K562 (cell line): ENCODE data around the gene AGT. TPM values are rescaled to one million over a fixed set of nuclear protein-coding genes. Genes with fewer than 3 reads are reported as not detected.

Experiments used
- ATAC-seq: fragments of 200-7000 bp; cut with Tn5 transposase; 3 replicates; pipeline ENCODE4 v1.9.1; 2020; ENCODE audit warnings: moderate library complexity
- BruUV-seq: library from RNA; stranded (reverse); fragments of 400-500 nt; replicated peaks from 2 replicates; lab custom pipeline; 2021; lab: Mats Ljungman, UMichigan
- CTCF ChIA-PET: fragments of 300-600 bp; formaldehyde crosslinking; extraction: SDS; loops from one replicate; lab custom pipeline; 2021; ENCODE audit warnings: low intra/inter-chr PET ratio; lab: Yijun Ruan, JAX
- POLR2A ChIA-PET: fragments of 300-600, 350-650 bp; sonication (Branson Sonifier 250); formaldehyde crosslinking; extraction: SDS; loops from one replicate; lab custom pipeline; 2021; ENCODE audit warnings: antibody characterized with exemption, inconsistent platforms; lab: Yijun Ruan, JAX
- DNase-seq, 4 experiments: peaks; one replicate each; pipeline versions ENCODE4 v3.0.0 to v3.0.0-alpha.2; 2011 to 2018; ENCODE audit warnings: low spot score in 3 of 4, mixed read lengths in 3 of 4; ENCODE audit errors: extremely low read depth in 1 of 4
- FAIRE-seq: peaks from 2 replicates; lab custom pipeline; 2011; peaks lifted over from hg19 to GRCh38; lab: Jason Lieb, UNC
- H2AFZ ChIP-seq: 2 replicates; pipeline ENCODE4 v1.6.0; 2011; ENCODE audit warnings: low read depth, low read length, control low read depth, inconsistent platforms
- H3K27ac ChIP-seq: fragments of 200-600 bp; 3 replicates; pipeline ENCODE4 v1.8.0; 2011; ENCODE audit warnings: low read depth, mild to moderate bottlenecking, control low read depth, inconsistent platforms, low read length, moderate library complexity, mixed read lengths; ENCODE audit errors: extremely low read depth
- H3K27me3 ChIP-seq, 2 experiments: fragments of 300-600 bp in 1 of 2; 2 replicates in 1 of 2; 3 replicates in 1 of 2; pipeline versions ENCODE4 v1.6.0 to v1.8.0; 2011; ENCODE audit warnings: inconsistent platforms in 2 of 2, low read length in 2 of 2, mild to moderate bottlenecking in 1 of 2, mixed read lengths in 1 of 2, moderate library complexity in 1 of 2; ENCODE audit not compliant: control insufficient read depth in 2 of 2, insufficient read depth in 2 of 2
- H3K36me3 ChIP-seq: fragments of 300-600 bp; 3 replicates; pipeline ENCODE4 v1.8.0; 2011; ENCODE audit warnings: mild to moderate bottlenecking, low read length, inconsistent platforms; ENCODE audit not compliant: control insufficient read depth, insufficient read depth
- H3K4me1 ChIP-seq, 2 experiments: fragments of 200-600 bp in 1 of 2; replicated peaks in 1 of 2; 2 replicates in 1 of 2; 3 replicates in 1 of 2; pipeline versions ENCODE4 v1.5.1 to v1.8.0; 2011; ENCODE audit warnings: inconsistent platforms in 2 of 2, low read length in 2 of 2, mild to moderate bottlenecking in 1 of 2, mixed read lengths in 1 of 2, moderate library complexity in 1 of 2; ENCODE audit not compliant: control insufficient read depth in 2 of 2, insufficient read depth in 2 of 2
- H3K4me2 ChIP-seq: 2 replicates; pipeline ENCODE4 v1.6.1; 2011; ENCODE audit warnings: low read length, control low read depth, inconsistent platforms, mixed read lengths; ENCODE audit not compliant: insufficient read depth
- H3K4me3 ChIP-seq: fragments of 200-600 bp; sonication (generic), shearing (Covaris generic); 2 replicates; pipeline ENCODE4 v1.5.1; 2016; ENCODE audit warnings: control low read depth, inconsistent platforms
- H3K79me2 ChIP-seq: fragments of 200-600 bp; 3 replicates; pipeline ENCODE4 v1.8.0; 2011; ENCODE audit warnings: low read length, inconsistent platforms; ENCODE audit not compliant: control insufficient read depth, insufficient read depth
- H3K9ac ChIP-seq, 2 experiments: 2 replicates each; pipeline versions ENCODE4 v1.6.0 to v1.6.1; 2011; ENCODE audit warnings: low read depth in 2 of 2, low read length in 2 of 2, control low read depth in 1 of 2, inconsistent platforms in 1 of 2, mild to moderate bottlenecking in 1 of 2, mixed read lengths in 1 of 2; ENCODE audit not compliant: insufficient read depth in 1 of 2
- H3K9me1 ChIP-seq: one replicate; pipeline ENCODE4 v1.6.0; 2011; ENCODE audit warnings: inconsistent platforms, mild to moderate bottlenecking, low read length, moderate library complexity; ENCODE audit not compliant: control insufficient read depth, insufficient read depth
- H3K9me3 ChIP-seq: replicated peaks from 2 replicates; pipeline ENCODE4 v1.5.1; 2011; ENCODE audit warnings: low read depth, low read length, inconsistent platforms; ENCODE audit not compliant: control insufficient read depth, insufficient read depth
- H4K20me1 ChIP-seq: replicated peaks from 2 replicates; pipeline ENCODE4 v1.6.1; 2011; ENCODE audit warnings: low read length, inconsistent platforms, mixed read lengths; ENCODE audit not compliant: control insufficient read depth, insufficient read depth
- FIP1L1 ChIP-seq: fragments of 200-400 bp; formaldehyde crosslinking; IDR thresholded peaks from 2 replicates; pipeline ENCODE4 v1.6.1; 2018; ENCODE audit warnings: mild to moderate bottlenecking, low read depth, low read length; ENCODE audit not compliant: poor library complexity, severe bottlenecking
- HDAC1 ChIP-seq, 2 experiments: fragments of 450-650 bp; IDR thresholded peaks; 2 replicates each; pipeline ENCODE4 v1.6.1; 2016 to 2017; ENCODE audit warnings: inconsistent platforms in 1 of 2, mild to moderate bottlenecking in 1 of 2, moderate library complexity in 1 of 2
- KLF10 ChIP-seq: fragments of 250-450 bp; sonication (Bioruptor Pico); IDR thresholded peaks from 2 replicates; pipeline ENCODE4 v1.6.1; 2021; ENCODE audit warnings: matching md5 sums
- NCOA4 ChIP-seq: fragments of 450-650 bp; IDR thresholded peaks from 2 replicates; pipeline ENCODE4 v1.6.1; 2018; ENCODE audit warnings: mild to moderate bottlenecking; ENCODE audit not compliant: partially characterized antibody
- RCOR1 ChIP-seq, 2 experiments: IDR thresholded peaks; 2 replicates each; pipeline ENCODE4 v1.6.1; 2012; ENCODE audit warnings: low read depth in 2 of 2, low read length in 2 of 2, borderline replicate concordance in 1 of 2, improper control_type of control experiment in 1 of 2
- TEAD2 ChIP-seq: fragments of 450-650 bp; IDR thresholded peaks from 2 replicates; pipeline ENCODE4 v1.6.1; 2016; ENCODE audit warnings: missing genetic modification characterization, control low read depth, missing compliant biosample characterization
- ZC3H4 ChIP-seq: sonication (generic); formaldehyde crosslinking; IDR thresholded peaks from 2 replicates; pipeline ENCODE4 v1.9.0; 2021; ENCODE audit warnings: missing genetic modification reagents, borderline replicate concordance
- ZFP36 ChIP-seq: fragments of 150-350 bp; IDR thresholded peaks from 2 replicates; pipeline ENCODE4 v1.6.1; 2018; ENCODE audit warnings: low read length, low read depth; ENCODE audit not compliant: partially characterized antibody
- ZFPM2 ChIP-seq: fragments of 250-450 bp; sonication (Bioruptor Pico); IDR thresholded peaks from 2 replicates; pipeline ENCODE4 v1.5.1; 2022; ENCODE audit warnings: mild to moderate bottlenecking
- ZNF77 ChIP-seq: fragments of 250-450 bp; sonication (Bioruptor Pico); IDR thresholded peaks from 2 replicates; pipeline ENCODE4 v1.5.0; 2020
- WGBS: fragments of 100-300 bp; shearing (Covaris generic); methylation state at CpG from one replicate; pipeline ENCODE4 v1.1.6; 2016; ENCODE audit warnings: low coverage, mixed read lengths; ENCODE audit not compliant: insufficient coverage; ENCODE audit errors: missing lambda C conversion rate; 5-methylcytosine and 5-hydroxymethylcytosine counted together
- in situ Hi-C: fragments of 300-500 bp; cut with MboI; formaldehyde crosslinking; loops from 4 replicates; pipeline ENCODE4 v1.15.0; 2018; ENCODE audit warnings: inconsistent platforms, mixed read lengths
- intact Hi-C: fragments of 100-400 bp; cut with micrococcal nuclease; formaldehyde crosslinking; loops from 2 replicates; pipeline ENCODE4 v1.14.2; 2022
- polyA plus RNA-seq, 8 experiments: library from polyadenylated mRNA; depleted of rRNA in 4 of 8; stranded (reverse) in 5 of 8; unstranded in 3 of 8; fragments of >200 nt; fragmentation: Nextera tagmentation in 2 of 8; fragmentation: Illumina TruSeq in 1 of 8; extraction: Ambion mirVana in 2 of 8; extraction: Trizol in 1 of 8; gene quantifications; 2 replicates each; pipeline versions ENCODE4 v1.2.1 to v1.2.3, GENCODE V29; 2011 to 2014; ENCODE audit warnings: inconsistent platforms in 1 of 8, missing spikeins in 1 of 8
- total RNA-seq, 7 experiments: library from RNA; depleted of rRNA in 6 of 7; stranded (reverse); fragments of >200 nt in 6 of 7; fragmentation: Illumina TruSeq in 2 of 7; extraction: Trizol in 2 of 7; gene quantifications; 2 replicates each; pipeline versions ENCODE4 v1.2.1 to v1.2.3, GENCODE V29; 2011 to 2021; ENCODE audit warnings: low replicate concordance in 1 of 7
- TF ChIP-seq, protein P1 (sequence below): fragments of 250-450 bp; sonication (Bioruptor Pico); IDR thresholded peaks from 2 replicates; pipeline ENCODE4 v1.8.0; 2021; ENCODE audit warnings: moderate library complexity, mild to moderate bottlenecking, inconsistent platforms
- TF ChIP-seq, protein P2 (sequence below): fragments of 450-650 bp; IDR thresholded peaks from 2 replicates; pipeline ENCODE4 v1.6.1; 2017; ENCODE audit warnings: antibody characterized with exemption

The AGT gene
- total and polyA plus RNA-seq, 9 of the 15 experiments (the other 6 are each of a cell fraction or from before 2014, with no cell fraction given) = 0.40 TPM; not detected in 8

DNA sequence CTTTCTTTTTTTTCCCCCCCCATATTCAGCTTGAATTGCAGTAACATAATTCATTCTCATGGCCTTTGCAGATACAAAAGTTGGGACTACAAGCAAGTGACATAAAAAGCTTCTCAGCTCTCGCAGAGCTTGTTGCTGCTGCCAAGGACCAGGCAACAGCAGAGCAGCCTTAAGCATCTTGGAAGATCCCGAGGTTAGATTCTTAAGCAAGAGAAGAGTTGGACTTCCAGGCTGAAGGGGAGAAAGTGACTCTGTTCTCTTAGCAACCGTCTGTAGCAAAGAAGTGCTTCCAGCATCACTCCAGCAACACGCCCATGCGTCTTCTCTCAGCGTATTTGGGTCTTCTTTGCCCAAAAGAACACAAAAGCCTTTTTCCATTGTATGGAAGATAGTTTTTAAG, 20.7 kb downstream of the AGT start:
- Histone ChIP-seq H4K20me1 (0 out of 2 replicates have a peak, but pooled peaks cover 9% of the 10 kb centered on the region), H3K27me3 (peaks cover 2 to 15% of the 10 kb centered on the region in 2 experiments; a peak in 4 of 5 replicates), H3K4me3 (no peak overlapping the region), H3K27ac (no peak overlapping the region), H2AFZ (no peak overlapping the region), H3K4me1 (no peaks in the 10 kb centered on the region; a peak in 1 of 5 replicates), H3K36me3 (peaks cover 46% of the 10 kb centered on the region), H3K9me3 (no peaks in the 10 kb centered on the region), H3K4me2 (no peak overlapping the region), H3K9ac (no peak overlapping the region), H3K9me1 (no peaks in the 10 kb centered on the region), H3K79me2 (no peaks in the 10 kb centered on the region)
- ChIA-PET POLR2A (no interaction called here), CTCF (no interaction called here)
- no TSS peak for BruUV-seq
- ATAC-seq (no peak), FAIRE-seq (no peak), DNase-seq (no peak)
- in situ Hi-C loops (no loop called here), intact Hi-C loops (no loop called here)
- 89% methylated on average over 6 of the region's 6 CpGs for WGBS
- TF ChIP-seq, protein P1, sequence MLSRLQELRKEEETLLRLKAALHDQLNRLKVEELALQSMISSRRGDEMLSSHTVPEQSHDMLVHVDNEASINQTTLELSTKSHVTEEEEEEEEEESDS (CRISPR knock-in tag) = no peak
- TF ChIP-seq, protein P2, sequence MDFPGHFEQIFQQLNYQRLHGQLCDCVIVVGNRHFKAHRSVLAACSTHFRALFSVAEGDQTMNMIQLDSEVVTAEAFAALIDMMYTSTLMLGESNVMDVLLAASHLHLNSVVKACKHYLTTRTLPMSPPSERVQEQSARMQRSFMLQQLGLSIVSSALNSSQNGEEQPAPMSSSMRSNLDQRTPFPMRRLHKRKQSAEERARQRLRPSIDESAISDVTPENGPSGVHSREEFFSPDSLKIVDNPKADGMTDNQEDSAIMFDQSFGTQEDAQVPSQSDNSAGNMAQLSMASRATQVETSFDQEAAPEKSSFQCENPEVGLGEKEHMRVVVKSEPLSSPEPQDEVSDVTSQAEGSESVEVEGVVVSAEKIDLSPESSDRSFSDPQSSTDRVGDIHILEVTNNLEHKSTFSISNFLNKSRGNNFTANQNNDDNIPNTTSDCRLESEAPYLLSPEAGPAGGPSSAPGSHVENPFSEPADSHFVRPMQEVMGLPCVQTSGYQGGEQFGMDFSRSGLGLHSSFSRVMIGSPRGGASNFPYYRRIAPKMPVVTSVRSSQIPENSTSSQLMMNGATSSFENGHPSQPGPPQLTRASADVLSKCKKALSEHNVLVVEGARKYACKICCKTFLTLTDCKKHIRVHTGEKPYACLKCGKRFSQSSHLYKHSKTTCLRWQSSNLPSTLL = no peak
- no peak for TF ChIP-seq ZFPM2 (CRISPR knock-in tag)
- no peak for TF ChIP-seq ZC3H4
- TF ChIP-seq NCOA4 = no peak
- no peak for TF ChIP-seq HDAC1 (IDR thresholded peaks at IDR 0.05)
- TF ChIP-seq ZNF77 = no peak
- TF ChIP-seq RCOR1 (IDR thresholded peaks at IDR 0.05; ENCODE audit: borderline replicate concordance in 1 of 2, low read depth in 2 of 2, low read length in 2 of 2) = no peak
- no peak for TF ChIP-seq KLF10 (CRISPR knock-in tag)
- no peak for TF ChIP-seq FIP1L1
- TF ChIP-seq TEAD2 (tag) = no peak
- TF ChIP-seq ZFP36 = no peak
